ENCODE measurements around the gene TMEM80.

The TMEM80 gene

GRCh38 chr11:702462-703461 lies 7.1 kb downstream of the TMEM80 start:
- DNase-seq = no peak

GRCh38 chr11:703506-703905 lies 7.9 kb downstream of the TMEM80 start:
- no peak for DNase-seq

GRCh38 chr11:704228-704674 lies 8.6 kb downstream of the TMEM80 start:
- no peak for DNase-seq

- DNase-seq = no peak
Observed at GRCh38 chr11:704781-705645, 9.4 kb downstream of the TMEM80 start.

GRCh38 chr11:705646-706438 lies 10.2 kb downstream of the TMEM80 start, which contains the start of gene EPS8L2:
Gene EPS8L2 (plus strand): TSS chr11:706231. CDS start chr11:709408, 3,177 bp downstream.
- DNase-seq = no peak

GRCh38 chr11:706439-706956 lies 10.9 kb downstream of the TMEM80 start:
- DNase-seq = no peak

- no peak for DNase-seq
Observed at GRCh38 chr11:706957-707816, 11.6 kb downstream of the TMEM80 start.

GRCh38 chr11:707817-708420 lies 12.3 kb downstream of the TMEM80 start:
- DNase-seq = no peak

- DNase-seq = no peak
Observed at GRCh38 chr11:708511-708910, 12.9 kb downstream of the TMEM80 start.

GRCh38 chr11:709109-709997 lies 13.7 kb downstream of the TMEM80 start:
- no peak for DNase-seq

- no peak for DNase-seq
Observed at GRCh38 chr11:714436-714835, 18.8 kb downstream of the TMEM80 start.

GRCh38 chr11:719214-720016 lies 23.8 kb downstream of the TMEM80 start:
- DNase-seq = no peak

- DNase-seq = no peak
Observed at GRCh38 chr11:720017-720641, 24.5 kb downstream of the TMEM80 start.

GRCh38 chr11:720642-721246 lies 25.1 kb downstream of the TMEM80 start:
- DNase-seq = peak; percentile 39

GRCh38 chr11:721247-721740 lies 25.7 kb downstream of the TMEM80 start:
- DNase-seq = no peak

GRCh38 chr11:721741-722345 lies 26.2 kb downstream of the TMEM80 start:
- peak; percentile 64 for DNase-seq

- no peak for DNase-seq
Observed at GRCh38 chr11:722346-722811, 26.8 kb downstream of the TMEM80 start.

All from CD4-positive, alpha-beta T cell treated with Interleukin-17A for 1 hour (primary cell).